GM18873 (cell line): ENCODE measurements around the gene SH3GLB1.

Experiments
- ATAC-seq: cut with Tn5 transposase; IDR thresholded peaks from one replicate; pipeline ENCODE4 v1.9.1; 2021; ENCODE audit warnings: mild to moderate bottlenecking, moderate library complexity, moderate number of reproducible peaks; ENCODE audit not compliant: unreplicated experiment, low FRiP score

Gene SH3GLB1

GRCh38 chr1:86769065-86769464 is 64.7 kb downstream of the SH3GLB1 start:
- no peak for ATAC-seq

GRCh38 chr1:86773341-86774288 is 69.2 kb downstream of the SH3GLB1 start:
- no peak for ATAC-seq

- ATAC-seq: peak; percentile 95
Observed at GRCh38 chr1:86774305-86775295, 70.2 kb downstream of the SH3GLB1 start.

- ATAC-seq: no peak
Observed at GRCh38 chr1:86775395-86775794, 71.0 kb downstream of the SH3GLB1 start.

GRCh38 chr1:86776108-86776507 is 71.7 kb downstream of the SH3GLB1 start:
- ATAC-seq: no peak

- no peak for ATAC-seq
Observed at GRCh38 chr1:86778569-86779239, 74.3 kb downstream of the SH3GLB1 start.

- no peak for ATAC-seq
Observed at GRCh38 chr1:86779308-86780191, 75.2 kb downstream of the SH3GLB1 start.

GRCh38 chr1:86782482-86782881 is 78.1 kb downstream of the SH3GLB1 start:
- no peak for ATAC-seq

- no peak for ATAC-seq
Observed at GRCh38 chr1:86787621-86788020, 83.2 kb downstream of the SH3GLB1 start.

GRCh38 chr1:86788300-86789206 is 84.2 kb downstream of the SH3GLB1 start:
- no peak for ATAC-seq

- no peak for ATAC-seq
Observed at GRCh38 chr1:86795316-86795715, 90.9 kb downstream of the SH3GLB1 start.
